Heart left ventricle (tissue), 13 donors: ENCODE data around the gene WWOX.

Experiments
- POLR2A ChIP-seq, 2 donors: fragments of 450-650 bp; IDR thresholded peaks; one replicate each; pipeline ENCODE4 v1.6.1; 2017; ENCODE audit warnings: antibody characterized with exemption in 2 of 2, mild to moderate bottlenecking in 2 of 2, moderate library complexity in 2 of 2
- TF ChIP-seq, protein P1 (sequence below), 12 donors: fragments of 200-600 bp; sonication (generic) in 4 of 12; IDR thresholded peaks; one replicate each; pipeline versions ENCODE4 v1.5.0 to v1.8.0; 2018 to 2022; ENCODE audit warnings: antibody characterized with exemption in 12 of 12, mild to moderate bottlenecking in 5 of 12
- donor health status: ischemic (EF 13 %, LVEDD 7.1; RV severe dilation, severe dysfunction).
- donor health status: DM: no; HTN: yes; CAD: no.
- donor health status: DM: no; HTN: no; CAD: no.
- donor health status: ischemic (EF 25% LVEDD 6.9; RV normal size, moderate dysfunction).
- donor health status: ischemic (EF 25% LVEDD 5.7; RV mildly dilated, moderate dysfunction).
- donor health status: ischemic (EF 35%, LVEDD 5.7; RV mildly dilated, moderate dysfunction).
- donor health status: nonischemic (EF 11% LVEDD 7.7; RV severe dilation, severe dysfunction).
- donor health status: DM: yes; HTN: yes; CAD: no.
- donor health status: PGD.
- donor health status: ischemic (EF 29% LVEDD 5.4; RV normal size, mild dysfunction).
- donor health status: nonischemic (EF 23%, LVEDD 6.1; RV moderate dilation, normal function).

GRCh38 chr16:78310990-78311561, 211.6 kb downstream of the WWOX start:
- TF ChIP-seq, protein P1, sequence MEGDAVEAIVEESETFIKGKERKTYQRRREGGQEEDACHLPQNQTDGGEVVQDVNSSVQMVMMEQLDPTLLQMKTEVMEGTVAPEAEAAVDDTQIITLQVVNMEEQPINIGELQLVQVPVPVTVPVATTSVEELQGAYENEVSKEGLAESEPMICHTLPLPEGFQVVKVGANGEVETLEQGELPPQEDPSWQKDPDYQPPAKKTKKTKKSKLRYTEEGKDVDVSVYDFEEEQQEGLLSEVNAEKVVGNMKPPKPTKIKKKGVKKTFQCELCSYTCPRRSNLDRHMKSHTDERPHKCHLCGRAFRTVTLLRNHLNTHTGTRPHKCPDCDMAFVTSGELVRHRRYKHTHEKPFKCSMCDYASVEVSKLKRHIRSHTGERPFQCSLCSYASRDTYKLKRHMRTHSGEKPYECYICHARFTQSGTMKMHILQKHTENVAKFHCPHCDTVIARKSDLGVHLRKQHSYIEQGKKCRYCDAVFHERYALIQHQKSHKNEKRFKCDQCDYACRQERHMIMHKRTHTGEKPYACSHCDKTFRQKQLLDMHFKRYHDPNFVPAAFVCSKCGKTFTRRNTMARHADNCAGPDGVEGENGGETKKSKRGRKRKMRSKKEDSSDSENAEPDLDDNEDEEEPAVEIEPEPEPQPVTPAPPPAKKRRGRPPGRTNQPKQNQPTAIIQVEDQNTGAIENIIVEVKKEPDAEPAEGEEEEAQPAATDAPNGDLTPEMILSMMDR (IDR thresholded peaks at IDR 0.05): no peak
- no peak for TF ChIP-seq POLR2A (IDR thresholded peaks at IDR 0.05)
